GM19351 (cell line): ENCODE results near the gene RGS6.

Experiments
- ATAC-seq: cut with Tn5 transposase; IDR thresholded peaks from one replicate; pipeline ENCODE4 v1.9.1; 2021; ENCODE audit warnings: mild to moderate bottlenecking, moderate library complexity; ENCODE audit not compliant: unreplicated experiment

RGS6 gene

GRCh38 chr14:72292689-72293024 lies 360.4 kb downstream of the RGS6 start:
- no peak for ATAC-seq

- ATAC-seq = no peak
Measured at GRCh38 chr14:72301352-72301751, 369.1 kb downstream of the RGS6 start.

- no peak for ATAC-seq
Measured at GRCh38 chr14:72303930-72304329, 371.7 kb downstream of the RGS6 start.

GRCh38 chr14:72305561-72305960 lies 373.3 kb downstream of the RGS6 start:
- ATAC-seq = no peak

- no peak for ATAC-seq
Measured at GRCh38 chr14:72308967-72309485, 376.8 kb downstream of the RGS6 start.

GRCh38 chr14:72311116-72311515 lies 378.9 kb downstream of the RGS6 start:
- ATAC-seq = no peak

GRCh38 chr14:72311516-72311915 lies 379.3 kb downstream of the RGS6 start:
- ATAC-seq = no peak

GRCh38 chr14:72314808-72315435 lies 382.7 kb downstream of the RGS6 start:
- no peak for ATAC-seq

- ATAC-seq = no peak
Measured at GRCh38 chr14:72315714-72316113, 383.5 kb downstream of the RGS6 start.

GRCh38 chr14:72318648-72319047 lies 386.4 kb downstream of the RGS6 start:
- peak; percentile 58 for ATAC-seq

GRCh38 chr14:72332046-72332445 lies 399.8 kb downstream of the RGS6 start:
- ATAC-seq = no peak

GRCh38 chr14:72332871-72333270 lies 400.6 kb downstream of the RGS6 start:
- no peak for ATAC-seq

- no peak for ATAC-seq
Measured at GRCh38 chr14:72333357-72333756, 401.1 kb downstream of the RGS6 start.

GRCh38 chr14:72336311-72336980 lies 404.2 kb downstream of the RGS6 start:
- ATAC-seq = no peak

- no peak for ATAC-seq
Measured at GRCh38 chr14:72341237-72341636, 409.0 kb downstream of the RGS6 start.

GRCh38 chr14:72341686-72342085 lies 409.5 kb downstream of the RGS6 start:
- ATAC-seq = no peak

GRCh38 chr14:72347118-72347517 lies 414.9 kb downstream of the RGS6 start:
- no peak for ATAC-seq

- no peak for ATAC-seq
Measured at GRCh38 chr14:72350215-72350614, 418.0 kb downstream of the RGS6 start.

GRCh38 chr14:72352012-72352411 lies 419.8 kb downstream of the RGS6 start:
- ATAC-seq = no peak

GRCh38 chr14:72366619-72367018 lies 434.4 kb downstream of the RGS6 start:
- no peak for ATAC-seq

GRCh38 chr14:72369106-72369505 lies 436.9 kb downstream of the RGS6 start:
- no peak for ATAC-seq

- ATAC-seq = no peak
Measured at GRCh38 chr14:72377016-72377415, 444.8 kb downstream of the RGS6 start.

- no peak for ATAC-seq
Measured at GRCh38 chr14:72380456-72380855, 448.2 kb downstream of the RGS6 start.
